ENCODE data around the gene TEAD4.

Gene TEAD4

GRCh38 chr12:3010214-3010930 lies 51.2 kb downstream of the TEAD4 start:
- TF ChIP-seq FOXP2 (optimal IDR thresholded peaks at IDR 0.05; ENCODE audit: control extremely low read depth, extremely low read length, insufficient read depth), result no peak
- TF ChIP-seq EZH2 (IDR thresholded peaks at IDR 0.05), result no peak
- TF ChIP-seq POLR2AphosphoS5 (IDR thresholded peaks at IDR 0.05; ENCODE audit: borderline replicate concordance, low read depth, low read length), result no peak
- no peaks in the 10 kb centered on the region for H3K9me3 ChIP-seq (ENCODE audit: low read depth, low read length)
- H3K27ac ChIP-seq, result no peak overlapping the region
- DNase-seq (ENCODE audit: low read depth, low spot score), result no peak
- H3K36me3 ChIP-seq (ENCODE audit: insufficient read depth, low read length), result peaks cover 3% of the 10 kb centered on the region; the same call in 1 of the 2 replicates
- H3K4me3 ChIP-seq, result no peak overlapping the region
- no peak overlapping the region for H3K9ac ChIP-seq (ENCODE audit: insufficient read length)

- DNase-seq (ENCODE audit: low read depth, low spot score), result no peak
These were observed 53.6 kb downstream of the TEAD4 start for GRCh38 chr12:3012786-3013185.

GRCh38 chr12:3014641-3015040 lies 55.4 kb downstream of the TEAD4 start:
- no peak for DNase-seq (ENCODE audit: low read depth, low spot score)
- H3K4me3 ChIP-seq, result no peak overlapping the region
- no peak overlapping the region for H3K9ac ChIP-seq (ENCODE audit: insufficient read length)
- no peak for TF ChIP-seq POLR2AphosphoS5 (IDR thresholded peaks at IDR 0.05; ENCODE audit: borderline replicate concordance, low read depth, low read length)
- no peaks in the 10 kb centered on the region for H3K9me3 ChIP-seq (ENCODE audit: low read depth, low read length)
- H3K27ac ChIP-seq, result no peak overlapping the region
- no peaks in the 10 kb centered on the region; the same call in 1 of the 2 replicates for H3K36me3 ChIP-seq (ENCODE audit: insufficient read depth, low read length)

More at GRCh38 chr12:3012786-3013185, 53.6 kb downstream of the TEAD4 start:
- H3K9ac ChIP-seq (ENCODE audit: insufficient read length), result no peak overlapping the region
- TF ChIP-seq EZH2 (IDR thresholded peaks at IDR 0.05) (no peak), FOXP2 (optimal IDR thresholded peaks at IDR 0.05; ENCODE audit: control extremely low read depth, extremely low read length, insufficient read depth) (no peak), POLR2AphosphoS5 (IDR thresholded peaks at IDR 0.05; ENCODE audit: borderline replicate concordance, low read depth, low read length) (no peak)
- H3K4me3 ChIP-seq, result no peak overlapping the region
- H3K9me3 ChIP-seq (ENCODE audit: low read depth, low read length), result no peaks in the 10 kb centered on the region
- H3K27ac ChIP-seq, result no peak overlapping the region
- H3K36me3 ChIP-seq (ENCODE audit: insufficient read depth, low read length), result no peaks in the 10 kb centered on the region; the same call in 1 of the 2 replicates

- H3K9me3 ChIP-seq (ENCODE audit: low read depth, low read length), result no peaks in the 10 kb centered on the region
- H3K36me3 ChIP-seq (ENCODE audit: insufficient read depth, low read length), result peaks cover 4% of the 10 kb centered on the region; the same call in 1 of the 2 replicates
- H3K9ac ChIP-seq (ENCODE audit: insufficient read length), result no peak overlapping the region
- DNase-seq (ENCODE audit: low read depth, low spot score), result no peak
- no peak overlapping the region for H3K4me3 ChIP-seq
- no peak for TF ChIP-seq FOXP2 (optimal IDR thresholded peaks at IDR 0.05; ENCODE audit: control extremely low read depth, extremely low read length, insufficient read depth)
- TF ChIP-seq POLR2AphosphoS5 (IDR thresholded peaks at IDR 0.05; ENCODE audit: borderline replicate concordance, low read depth, low read length), result no peak
- no peak for TF ChIP-seq EZH2 (IDR thresholded peaks at IDR 0.05)
- no peak overlapping the region for H3K27ac ChIP-seq
These were observed 56.2 kb downstream of the TEAD4 start for GRCh38 chr12:3015356-3015755.

- Histone ChIP-seq H3K9me3 (ENCODE audit: low read depth, low read length) (no peaks in the 10 kb centered on the region), H3K36me3 (ENCODE audit: insufficient read depth, low read length) (peaks cover 4% of the 10 kb centered on the region; the same call in 1 of the 2 replicates)
- TF ChIP-seq EZH2 (IDR thresholded peaks at IDR 0.05), result no peak
- no peak for TF ChIP-seq POLR2AphosphoS5 (IDR thresholded peaks at IDR 0.05; ENCODE audit: borderline replicate concordance, low read depth, low read length)
- TF ChIP-seq FOXP2 (optimal IDR thresholded peaks at IDR 0.05; ENCODE audit: control extremely low read depth, extremely low read length, insufficient read depth), result no peak
These were observed 57.0 kb downstream of the TEAD4 start for GRCh38 chr12:3016191-3016590.

GRCh38 chr12:3017281-3017680 lies 58.1 kb downstream of the TEAD4 start:
- no peaks in the 10 kb centered on the region for H3K9me3 ChIP-seq (ENCODE audit: low read depth, low read length)
- DNase-seq (ENCODE audit: low read depth, low spot score), result no peak
- no peak overlapping the region for H3K4me3 ChIP-seq
- no peak for TF ChIP-seq POLR2AphosphoS5 (IDR thresholded peaks at IDR 0.05; ENCODE audit: borderline replicate concordance, low read depth, low read length)
- TF ChIP-seq EZH2 (IDR thresholded peaks at IDR 0.05), result no peak
- no peak for TF ChIP-seq FOXP2 (optimal IDR thresholded peaks at IDR 0.05; ENCODE audit: control extremely low read depth, extremely low read length, insufficient read depth)
- peaks cover 4% of the 10 kb centered on the region; the same call in 1 of the 2 replicates for H3K36me3 ChIP-seq (ENCODE audit: insufficient read depth, low read length)
- no peak overlapping the region for H3K9ac ChIP-seq (ENCODE audit: insufficient read length)
- H3K27ac ChIP-seq, result no peak overlapping the region

More at GRCh38 chr12:3016191-3016590, 57.0 kb downstream of the TEAD4 start:
- no peak for DNase-seq (ENCODE audit: low read depth, low spot score)
- no peak overlapping the region for H3K27ac ChIP-seq
- no peak overlapping the region for H3K4me3 ChIP-seq
- H3K9ac ChIP-seq (ENCODE audit: insufficient read length), result no peak overlapping the region

GRCh38 chr12:3018284-3019004 lies 59.2 kb downstream of the TEAD4 start:
- H3K9me3 ChIP-seq (ENCODE audit: low read depth, low read length), result no peaks in the 10 kb centered on the region
- no peak overlapping the region for H3K9ac ChIP-seq (ENCODE audit: insufficient read length)
- no peak overlapping the region for H3K27ac ChIP-seq
- TF ChIP-seq POLR2AphosphoS5 (IDR thresholded peaks at IDR 0.05; ENCODE audit: borderline replicate concordance, low read depth, low read length), result no peak
- peaks cover 7% of the 10 kb centered on the region; the same call in 1 of the 2 replicates for H3K36me3 ChIP-seq (ENCODE audit: insufficient read depth, low read length)
- H3K4me3 ChIP-seq, result no peak overlapping the region
- no peak for DNase-seq (ENCODE audit: low read depth, low spot score)

- Histone ChIP-seq H3K9ac (ENCODE audit: insufficient read length) (no peak overlapping the region), H3K4me3 (no peak overlapping the region), H3K27ac (no peak overlapping the region), H3K36me3 (ENCODE audit: insufficient read depth, low read length) (peaks cover 7% of the 10 kb centered on the region; the same call in 1 of the 2 replicates), H3K9me3 (ENCODE audit: low read depth, low read length) (no peaks in the 10 kb centered on the region)
- no peak for DNase-seq (ENCODE audit: low read depth, low spot score)
- TF ChIP-seq POLR2AphosphoS5 (IDR thresholded peaks at IDR 0.05; ENCODE audit: borderline replicate concordance, low read depth, low read length) (no peak), FOXP2 (optimal IDR thresholded peaks at IDR 0.05; ENCODE audit: control extremely low read depth, extremely low read length, insufficient read depth) (no peak), EZH2 (IDR thresholded peaks at IDR 0.05) (no peak)
These were observed 59.9 kb downstream of the TEAD4 start for GRCh38 chr12:3019005-3019680.

Data from SK-N-MC (cell line).